ENCODE measurements around the gene MYLIP.
A peak's percentile ranks its signal among the peaks of the same experiment; 100 is the strongest.

MYLIP gene

GRCh38 chr6:16097382-16098171 lies 31.3 kb upstream of the MYLIP start:
- TF ChIP-seq CTCF (IDR thresholded peaks at IDR 0.05; ENCODE audit: low read depth, low read length): no peak
- DNase-seq (ENCODE audit: extremely low read depth, low read depth): no peak

GRCh38 chr6:16098211-16098610 lies 30.7 kb upstream of the MYLIP start:
- no peak for TF ChIP-seq CTCF (IDR thresholded peaks at IDR 0.05; ENCODE audit: low read depth, low read length)
- no peak for DNase-seq (ENCODE audit: extremely low read depth, low read depth)

- TF ChIP-seq CTCF (IDR thresholded peaks at IDR 0.05; ENCODE audit: low read depth, low read length): no peak
- DNase-seq (ENCODE audit: extremely low read depth, low read depth): no peak
Measured at GRCh38 chr6:16102208-16102607, 26.7 kb upstream of the MYLIP start.

GRCh38 chr6:16103722-16104121 lies 25.2 kb upstream of the MYLIP start:
- peak; percentile 36 for DNase-seq (ENCODE audit: extremely low read depth, low read depth)
- no peak for TF ChIP-seq CTCF (IDR thresholded peaks at IDR 0.05; ENCODE audit: low read depth, low read length)

GRCh38 chr6:16104624-16105433 lies 24.1 kb upstream of the MYLIP start:
- DNase-seq (ENCODE audit: extremely low read depth, low read depth): no peak
- TF ChIP-seq CTCF (IDR thresholded peaks at IDR 0.05; ENCODE audit: low read depth, low read length): no peak

- DNase-seq (ENCODE audit: extremely low read depth, low read depth): no peak
- TF ChIP-seq CTCF (IDR thresholded peaks at IDR 0.05; ENCODE audit: low read depth, low read length): no peak
Measured at GRCh38 chr6:16105854-16106253, 23.0 kb upstream of the MYLIP start.
